ENCODE measurements around the gene CAMK2D.
"Not testable (repeated sequence)": the region's sequence is repeated elsewhere in the genome, so short reads cannot be mapped to it uniquely, and the experiment has no call there.

The CAMK2D gene

GRCh38 chr4:113761620-113762185 is at the start of gene CAMK2D:
TSS of gene CAMK2D (minus strand) at chr4:113761738. CDS start at chr4:113761068, 670 bp downstream.
- DNase-seq = peak; percentile 88

- no peak for DNase-seq
These were observed 49.4 kb upstream of the CAMK2D start for GRCh38 chr4:113810906-113811305.

GRCh38 chr4:113809311-113809710 is 47.8 kb upstream of the CAMK2D start:
- DNase-seq = no peak

- no peak for DNase-seq
These were observed 45.3 kb upstream of the CAMK2D start for GRCh38 chr4:113806850-113807249.

GRCh38 chr4:113801882-113802281 is 40.3 kb upstream of the CAMK2D start:
- DNase-seq = no peak

GRCh38 chr4:113796381-113796780 is 34.8 kb upstream of the CAMK2D start:
- DNase-seq = not testable (repeated sequence)

- no peak for DNase-seq
These were observed 28.9 kb upstream of the CAMK2D start for GRCh38 chr4:113790478-113790877.

- DNase-seq = no peak
These were observed 27.4 kb upstream of the CAMK2D start for GRCh38 chr4:113788888-113789287.

GRCh38 chr4:113785781-113786180 is 24.2 kb upstream of the CAMK2D start:
- no peak for DNase-seq

- no peak for DNase-seq
These were observed 23.1 kb upstream of the CAMK2D start for GRCh38 chr4:113784497-113785250.

- DNase-seq = no peak
These were observed 22.2 kb upstream of the CAMK2D start for GRCh38 chr4:113783701-113784100.

- no peak for DNase-seq
These were observed 21.8 kb upstream of the CAMK2D start for GRCh38 chr4:113783289-113783688.

GRCh38 chr4:113781439-113782040 is 20.0 kb upstream of the CAMK2D start:
- DNase-seq = no peak

- DNase-seq = no peak
These were observed 15.1 kb upstream of the CAMK2D start for GRCh38 chr4:113776679-113777078.

GRCh38 chr4:113776016-113776415 is 14.5 kb upstream of the CAMK2D start:
- no peak for DNase-seq

- no peak for DNase-seq
These were observed 12.2 kb upstream of the CAMK2D start for GRCh38 chr4:113773756-113774155.

GRCh38 chr4:113773014-113773413 is 11.5 kb upstream of the CAMK2D start:
- no peak for DNase-seq

- DNase-seq = no peak
These were observed 10.8 kb upstream of the CAMK2D start for GRCh38 chr4:113772319-113772718.

GRCh38 chr4:113769744-113770143 is 8.2 kb upstream of the CAMK2D start:
- no peak for DNase-seq

- no peak for DNase-seq
These were observed 7.4 kb upstream of the CAMK2D start for GRCh38 chr4:113768952-113769351.

GRCh38 chr4:113766882-113767281 is 5.3 kb upstream of the CAMK2D start:
- no peak for DNase-seq

GRCh38 chr4:113764720-113765264 is 3.3 kb upstream of the CAMK2D start:
- DNase-seq = no peak

GRCh38 chr4:113763923-113764322 is 2.4 kb upstream of the CAMK2D start:
- not testable (repeated sequence) for DNase-seq

GRCh38 chr4:113763029-113763285 is 1.4 kb upstream of the CAMK2D start:
- no peak for DNase-seq
